Caco-2 (cell line): Measurements from ENCODE around the gene DDX42. TPM values are rescaled to one million over a fixed set of nuclear protein-coding genes. Genes with fewer than 3 reads are reported as not detected.

Experiments used
- BruUV-seq: library from RNA; stranded (reverse); fragments of 400-500 nt; replicated peaks from 2 replicates; lab custom pipeline; 2021; lab: Mats Ljungman, UMichigan
- CTCF ChIA-PET: fragments of 300-600 bp; sonication (Branson Sonifier 250); formaldehyde crosslinking; loops from one replicate; lab custom pipeline; 2022; ENCODE audit warnings: antibody characterized with exemption; lab: Charles Lee
- POLR2A ChIA-PET: fragments of 300-600 bp; sonication (Branson Sonifier 250); formaldehyde crosslinking; loops from one replicate; lab custom pipeline; 2022; ENCODE audit warnings: antibody characterized with exemption; lab: Charles Lee
- DNase-seq, 2 experiments: peaks; one replicate each; pipeline versions ENCODE4 v3.0.0 to v3.0.0-alpha.2; 2020 to 2022
- H3K27me3 ChIP-seq: replicated peaks from 2 replicates; pipeline ENCODE4 v1.6.0; 2011; ENCODE audit warnings: low read length; ENCODE audit not compliant: control insufficient read depth, insufficient read depth
- H3K36me3 ChIP-seq: 2 replicates; pipeline ENCODE4 v1.5.1; 2011; ENCODE audit warnings: low read length; ENCODE audit not compliant: control insufficient read depth, insufficient read depth
- H3K4me1 ChIP-seq: fragments of 250-450 bp; sonication (Bioruptor Pico); 2 replicates; pipeline ENCODE4 v1.5.1; 2020; ENCODE audit warnings: mild to moderate bottlenecking
- H3K4me3 ChIP-seq: 2 replicates; pipeline ENCODE4 v1.5.1; 2011; ENCODE audit warnings: low read depth, mild to moderate bottlenecking, control low read depth, low read length
- H3K9me3 ChIP-seq: fragments of 250-450 bp; sonication (Bioruptor Pico); 2 replicates; pipeline ENCODE4 v1.5.1; 2020; ENCODE audit warnings: mild to moderate bottlenecking, moderate library complexity
- H3K27ac Mint-ChIP-seq: one replicate; pipeline ENCODE4 v1.8.0; 2022; ENCODE audit warnings: mixed read lengths; ENCODE audit not compliant: unreplicated experiment
- H3K27me3 Mint-ChIP-seq: one replicate; pipeline ENCODE4 v1.8.0; 2022; ENCODE audit warnings: mixed read lengths; ENCODE audit not compliant: insufficient read depth, unreplicated experiment
- H3K36me3 Mint-ChIP-seq: one replicate; pipeline ENCODE4 v1.8.0; 2022; ENCODE audit warnings: mild to moderate bottlenecking, mixed read lengths; ENCODE audit not compliant: insufficient read depth, unreplicated experiment
- H3K4me1 Mint-ChIP-seq: one replicate; pipeline ENCODE4 v1.8.0; 2022; ENCODE audit warnings: low read depth, mixed read lengths; ENCODE audit not compliant: unreplicated experiment
- H3K4me3 Mint-ChIP-seq: one replicate; pipeline ENCODE4 v1.8.0; 2022; ENCODE audit warnings: mild to moderate bottlenecking, moderate library complexity, mixed read lengths; ENCODE audit not compliant: unreplicated experiment
- H3K9me3 Mint-ChIP-seq: one replicate; pipeline ENCODE4 v1.8.0; 2022; ENCODE audit warnings: mixed read lengths; ENCODE audit not compliant: unreplicated experiment
- CTCF ChIP-seq, 2 experiments: fragments of 200-600 bp in 1 of 2; IDR thresholded peaks; 1 replicate in 1 of 2; 2 replicates in 1 of 2; pipeline versions ENCODE4 v1.5.1 to v1.8.0; 2011 to 2022; ENCODE audit warnings: antibody characterized with exemption in 1 of 2, control low read depth in 1 of 2, inconsistent platforms in 1 of 2, low read depth in 1 of 2, low read length in 1 of 2, mild to moderate bottlenecking in 1 of 2, moderate library complexity in 1 of 2; ENCODE audit not compliant: insufficient read depth in 1 of 2, severe bottlenecking in 1 of 2, unreplicated experiment in 1 of 2
- intact Hi-C: fragments of 100-400 bp; cut with micrococcal nuclease; formaldehyde crosslinking; loops from one replicate; pipeline ENCODE4 v1.10.0; 2022; ENCODE audit not compliant: unreplicated experiment
- total RNA-seq: library from RNA; stranded (reverse); gene quantifications from 2 replicates; pipeline ENCODE4 v1.2.3, GENCODE V29; 2022

DDX42 gene
- total RNA-seq, 1 experiment from 2014 or later = 183 TPM

- H3K9me3 Mint-ChIP-seq = no peaks in the 10 kb centered on the region
- H3K4me1 ChIP-seq = peaks cover 16% of the 10 kb centered on the region; the same call in 1 of the 2 replicates
- peak within 1 kb of the TSS; percentile 99 for H3K27ac Mint-ChIP-seq
- CTCF ChIA-PET = interaction anchor here (1.2 to 1.4 kb wide), 3 partner anchors 14 to 47 kb away, joined by 3 to 6 read pairs (median 4); no protein-coding TSS in a partner anchor
- H3K4me1 Mint-ChIP-seq = peaks cover 17% of the 10 kb centered on the region
- peak; percentile 96 for DNase-seq
- H3K9me3 ChIP-seq = no peaks in the 10 kb centered on the region
- H3K4me3 ChIP-seq = peak within 1 kb of the TSS; percentile 83
- intact Hi-C loops = loop anchor here (1.0 to 10.0 kb wide), 3 partner anchors 15 to 132 kb away; partner anchors contain the start of genes CCDC47, DDX42 and SMARCD2
- H3K27me3 ChIP-seq = no peaks in the 10 kb centered on the region
- peaks cover 97% of the 10 kb centered on the region for H3K36me3 Mint-ChIP-seq
- no TSS peak for BruUV-seq
- H3K4me3 Mint-ChIP-seq = peak within 1 kb of the TSS; percentile 84
- H3K27me3 Mint-ChIP-seq = no peaks in the 10 kb centered on the region
- POLR2A ChIA-PET = interaction anchor here (0.6 to 1.6 kb wide), 6 partner anchors 16 to 205 kb away, joined by 3 to 17 read pairs (median 4); partner anchors contain the start of genes CCDC47, DDX42 and MAP3K3
- H3K36me3 ChIP-seq = peaks cover 10% of the 10 kb centered on the region
- peak; percentile 63 to 80 for TF ChIP-seq CTCF (IDR thresholded peaks at IDR 0.05; ENCODE audit: insufficient read depth in 1 of 2, low read depth in 1 of 2, low read length in 1 of 2, severe bottlenecking in 1 of 2, unreplicated experiment in 1 of 2)
Measured at GRCh38 chr17:63827002-63827800, 53.2 kb downstream of the DDX42 start, which contains the start of the genes FTSJ3 and PSMC5. FTSJ3 (minus strand) TSS chr17:63827663; CDS start chr17:63826902, 761 bp downstream. PSMC5 (plus strand) TSS chr17:63827431; CDS start chr17:63827491, 60 bp downstream.

- Histone ChIP-seq H3K9me3 (no peaks in the 10 kb centered on the region), H3K36me3 (peaks cover 10% of the 10 kb centered on the region), H3K4me1 (peaks cover 16% of the 10 kb centered on the region; the same call in 1 of the 2 replicates), H3K27me3 (no peaks in the 10 kb centered on the region), H3K4me3 (peak overlapping the region; percentile 83)
- Mint-ChIP-seq H3K27ac (peak overlapping the region; percentile 99), H3K4me1 (peaks cover 17% of the 10 kb centered on the region), H3K36me3 (peaks cover 97% of the 10 kb centered on the region), H3K9me3 (no peaks in the 10 kb centered on the region), H3K27me3 (no peaks in the 10 kb centered on the region), H3K4me3 (peak overlapping the region; percentile 84)
- DNase-seq = no peak
- intact Hi-C loops = loop anchor here (1.0 to 10.0 kb wide), 3 partner anchors 14 to 133 kb away; partner anchors contain the start of genes CCDC47, DDX42 and SMARCD2
- no TSS peak for BruUV-seq
- POLR2A ChIA-PET = interaction anchor here (0.7 to 0.8 kb wide), 2 partner anchors 11 to 14 kb away, joined by 3 to 4 read pairs; no protein-coding TSS in a partner anchor
- CTCF ChIA-PET = interaction anchor here (0.7 to 1.2 kb wide), 3 partner anchors 9 to 22 kb away, joined by 4 to 7 read pairs (median 6); no protein-coding TSS in a partner anchor
- no peak for TF ChIP-seq CTCF (IDR thresholded peaks at IDR 0.05; ENCODE audit: insufficient read depth in 1 of 2, low read depth in 1 of 2, low read length in 1 of 2, severe bottlenecking in 1 of 2, unreplicated experiment in 1 of 2)
Measured at GRCh38 chr17:63827801-63828221, 53.8 kb downstream of the DDX42 start.

GRCh38 chr17:63828936-63829335 lies 55.0 kb downstream of the DDX42 start:
- Histone ChIP-seq H3K9me3 (no peaks in the 10 kb centered on the region), H3K36me3 (peaks cover 11% of the 10 kb centered on the region), H3K4me3 (no peak overlapping the region), H3K4me1 (peaks cover 16% of the 10 kb centered on the region; the same call in 1 of the 2 replicates), H3K27me3 (no peaks in the 10 kb centered on the region)
- no peak for TF ChIP-seq CTCF (IDR thresholded peaks at IDR 0.05; ENCODE audit: insufficient read depth in 1 of 2, low read depth in 1 of 2, low read length in 1 of 2, severe bottlenecking in 1 of 2, unreplicated experiment in 1 of 2)
- Mint-ChIP-seq H3K4me3 (peak overlapping the region; percentile 36), H3K9me3 (no peaks in the 10 kb centered on the region), H3K4me1 (peaks cover 17% of the 10 kb centered on the region), H3K27me3 (no peaks in the 10 kb centered on the region), H3K27ac (no peak overlapping the region), H3K36me3 (peaks cover 97% of the 10 kb centered on the region)
- intact Hi-C loops = loop anchor here (5.0 to 10.0 kb wide), 2 partner anchors 57 to 134 kb away; partner anchors contain the start of genes CCDC47 and DDX42
- CTCF ChIA-PET = interaction anchor here (1.2 kb wide), 1 partner anchor 11 kb away, joined by 4 read pairs; no protein-coding TSS in a partner anchor
- BruUV-seq = no TSS peak
- no peak for DNase-seq
- POLR2A ChIA-PET = no interaction called here
